D721Med (cell line): ENCODE data around the gene HDAC4.

Experiments used
- DNase-seq: peaks from one replicate; pipeline ENCODE4 v3.0.0; 2011; ENCODE audit warnings: low spot score; ENCODE audit not compliant: insufficient read length
- FAIRE-seq: peaks from 2 replicates; lab custom pipeline; 2011; peaks lifted over from hg19 to GRCh38; lab: Jason Lieb, UNC
- CTCF ChIP-seq: IDR thresholded peaks from 2 replicates; pipeline ENCODE4 v1.5.1; 2012; ENCODE audit warnings: mild to moderate bottlenecking, control low read depth; ENCODE audit not compliant: insufficient read depth; ENCODE audit errors: missing control alignments

Gene HDAC4

GRCh38 chr2:239158641-239159475 is 242.0 kb downstream of the HDAC4 start:
- DNase-seq (no peak), FAIRE-seq (no peak)
- no peak for TF ChIP-seq CTCF

GRCh38 chr2:239157771-239158170 is 243.0 kb downstream of the HDAC4 start:
- DNase-seq (no peak), FAIRE-seq (no peak)
- TF ChIP-seq CTCF = no peak

- TF ChIP-seq CTCF = no peak
- no peak for DNase-seq
- no peak for FAIRE-seq
Observed at GRCh38 chr2:239157269-239157668, 243.6 kb downstream of the HDAC4 start.

GRCh38 chr2:239156516-239157265 is 244.1 kb downstream of the HDAC4 start:
- DNase-seq (no peak), FAIRE-seq (no peak)
- no peak for TF ChIP-seq CTCF

DNA sequence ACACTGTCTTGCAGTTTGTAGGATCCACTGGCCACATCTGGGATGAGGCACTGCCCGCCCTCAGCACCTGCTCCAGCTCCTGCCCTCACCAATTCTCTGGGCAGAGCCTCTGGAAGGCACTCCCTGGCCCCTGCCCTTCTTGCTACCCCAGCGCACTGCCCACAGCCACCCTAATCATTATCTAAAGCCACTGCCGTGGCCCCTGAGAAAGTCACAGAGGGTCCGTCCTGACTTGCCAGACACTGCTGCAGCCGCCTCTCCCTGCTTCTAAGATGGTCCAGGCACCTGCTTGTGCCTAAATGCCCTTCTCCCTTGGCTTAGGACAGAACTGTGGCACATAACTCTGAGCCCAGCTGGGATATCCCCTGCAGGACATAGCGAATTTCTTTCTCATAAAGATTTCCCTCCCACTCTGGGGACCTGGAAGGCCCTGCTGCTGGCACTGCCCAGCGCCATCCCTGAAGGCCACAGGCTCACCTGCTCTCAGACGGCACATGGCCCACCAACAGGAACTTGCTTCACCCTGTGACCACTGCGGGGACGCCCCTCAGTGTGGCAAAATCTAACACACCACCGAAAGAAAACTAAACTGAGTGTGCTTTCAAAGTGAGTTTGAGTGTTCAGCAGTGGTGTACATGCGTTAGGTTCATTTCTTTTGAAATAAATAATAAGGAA is 244.9 kb downstream of the HDAC4 start:
- no peak for TF ChIP-seq CTCF
- FAIRE-seq (no peak), DNase-seq (no peak)

DNA sequence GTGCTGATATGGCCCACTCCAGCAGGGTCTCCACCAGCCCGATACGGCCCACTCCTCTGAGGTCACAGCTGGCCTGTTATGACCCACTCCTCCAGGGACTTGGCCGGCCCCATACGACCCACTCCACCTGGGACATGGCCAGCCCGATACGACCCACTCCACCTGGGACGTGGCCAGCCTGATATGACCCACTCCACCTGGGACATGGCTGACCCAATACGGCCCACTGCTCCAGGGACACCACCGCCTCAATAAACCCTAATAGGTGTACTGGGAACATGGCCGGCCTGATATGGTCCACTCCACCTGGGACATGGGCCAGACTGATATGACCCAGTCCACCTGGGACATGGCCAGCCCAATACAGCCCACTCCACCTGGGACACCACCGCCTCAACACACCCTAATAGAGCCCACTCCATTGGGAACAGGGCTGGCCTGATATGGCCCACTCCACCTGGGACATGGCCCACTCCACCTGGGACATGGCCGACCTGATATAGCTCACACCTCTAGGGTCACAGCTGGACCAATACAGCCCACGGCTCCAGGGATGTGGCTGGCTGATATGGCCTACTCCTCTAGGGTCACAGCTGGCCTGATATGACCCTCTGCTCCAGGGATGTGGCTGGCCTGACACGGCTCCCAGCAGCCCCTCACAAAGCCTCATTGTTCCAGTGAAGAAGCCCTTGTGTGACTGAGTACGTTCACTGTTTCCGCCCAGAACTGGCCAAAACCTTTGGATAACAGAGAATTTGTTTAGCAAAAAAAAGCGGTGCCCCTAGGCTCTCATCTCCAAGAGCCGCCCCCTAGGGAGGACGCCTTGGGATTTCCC is 245.6 kb downstream of the HDAC4 start:
- FAIRE-seq (no peak), DNase-seq (no peak)
- no peak for TF ChIP-seq CTCF
